Stomach smooth muscle (tissue), 2 donors: ENCODE measurements around the gene CARD9.

Experiments
- H3K27ac ChIP-seq: one replicate; pipeline ENCODE4 v1.7.0; 2013; ENCODE audit warnings: mild to moderate bottlenecking, low read length, inconsistent platforms
- H3K27me3 ChIP-seq, 2 donors: one replicate each; pipeline ENCODE4 v1.7.0; 2013; ENCODE audit warnings: low read length in 2 of 2; ENCODE audit not compliant: insufficient read depth in 2 of 2, control insufficient read depth in 1 of 2
- H3K36me3 ChIP-seq, 2 donors: one replicate each; pipeline ENCODE4 v1.7.0; 2013; ENCODE audit warnings: low read length in 2 of 2; ENCODE audit not compliant: control insufficient read depth in 2 of 2, insufficient read depth in 2 of 2
- H3K4me1 ChIP-seq: one replicate; pipeline ENCODE4 v1.7.0; 2013; ENCODE audit warnings: low read length; ENCODE audit not compliant: control insufficient read depth, insufficient read depth
- H3K4me3 ChIP-seq, 2 donors: one replicate each; pipeline ENCODE4 v1.7.0; 2013; ENCODE audit warnings: low read length in 2 of 2
- H3K9ac ChIP-seq, 2 donors: one replicate each; pipeline ENCODE4 v1.7.0; 2013; ENCODE audit warnings: low read length in 2 of 2, mild to moderate bottlenecking in 1 of 2
- H3K9me3 ChIP-seq, 2 donors: one replicate each; pipeline ENCODE4 v1.7.0; 2013; ENCODE audit warnings: low read length in 2 of 2; ENCODE audit not compliant: control insufficient read depth in 2 of 2
- donor health status: healthy.
- donor health status: Pancreatic carcinoma.

The CARD9 gene

DNA sequence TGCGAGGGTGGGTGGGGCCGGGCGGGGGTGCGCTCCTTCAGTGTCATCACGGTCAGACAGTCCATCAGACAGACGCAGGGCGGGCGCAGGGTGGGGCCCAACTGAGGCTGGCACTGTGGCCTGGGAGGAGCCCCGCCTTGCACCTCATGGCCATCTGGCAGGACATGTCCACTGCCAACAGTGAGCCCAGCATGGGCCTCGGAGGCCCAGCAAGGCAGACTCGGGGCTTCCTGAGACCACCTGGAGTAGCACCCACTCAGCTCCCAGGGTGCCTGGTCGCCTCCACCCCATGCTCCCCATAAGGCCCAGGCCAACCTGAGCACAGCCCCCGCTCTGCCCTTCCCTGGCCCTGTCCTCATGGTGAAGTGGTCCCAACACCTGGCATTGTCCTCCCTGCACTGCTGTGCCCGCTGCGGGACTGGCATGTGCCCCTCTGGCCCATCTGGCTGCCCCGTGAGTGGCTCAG is 54.7 kb downstream of the CARD9 start:
- Histone ChIP-seq H3K9me3 (peaks cover 0 to 9% of the 10 kb centered on the region in 2 donors), H3K4me1 (no peaks in the 10 kb centered on the region), H3K4me3 (no peak overlapping the region), H3K36me3 (no peaks in the 10 kb centered on the region), H3K27ac (no peak overlapping the region), H3K9ac (no peak overlapping the region), H3K27me3 (no peaks in the 10 kb centered on the region)

DNA sequence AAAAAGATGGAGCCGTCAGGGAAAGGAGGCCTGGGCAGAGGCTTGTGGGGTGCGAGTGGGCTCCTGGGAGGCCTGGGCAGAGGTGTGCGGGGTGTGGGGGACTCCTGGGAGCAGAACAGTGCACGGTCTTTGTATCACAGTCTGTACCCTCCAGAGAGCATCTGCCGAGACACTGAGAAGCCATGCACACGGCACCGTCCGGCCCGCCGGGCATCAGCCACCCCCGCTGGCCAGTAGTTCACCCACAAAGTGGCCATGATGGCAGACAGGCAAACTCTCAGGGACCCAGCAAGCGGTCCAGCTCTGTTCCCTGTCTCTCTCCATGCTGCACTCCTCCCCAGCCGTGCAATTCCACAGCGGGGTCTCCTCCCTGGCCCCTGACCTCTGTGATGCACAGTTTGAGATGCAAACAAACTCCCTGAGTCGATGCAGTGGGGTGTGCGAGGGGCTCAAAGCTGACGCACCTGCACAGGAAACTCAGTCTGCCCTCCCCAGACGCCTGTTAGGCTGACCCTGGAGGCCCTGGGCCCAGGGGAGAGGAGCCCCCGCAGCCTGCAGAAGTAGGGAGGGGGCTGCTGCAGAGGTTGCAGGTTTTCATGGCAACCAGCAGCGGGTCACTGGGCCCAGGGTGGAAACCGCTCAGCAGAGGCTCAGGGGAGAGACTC is 55.2 kb downstream of the CARD9 start:
- peaks cover 0 to 9% of the 10 kb centered on the region in 2 donors for H3K9me3 ChIP-seq
- no peaks in the 10 kb centered on the region for H3K27me3 ChIP-seq
- no peaks in the 10 kb centered on the region for H3K36me3 ChIP-seq
- no peak overlapping the region for H3K27ac ChIP-seq
- no peak overlapping the region for H3K4me3 ChIP-seq
- no peak overlapping the region for H3K9ac ChIP-seq
- H3K4me1 ChIP-seq = no peaks in the 10 kb centered on the region

DNA sequence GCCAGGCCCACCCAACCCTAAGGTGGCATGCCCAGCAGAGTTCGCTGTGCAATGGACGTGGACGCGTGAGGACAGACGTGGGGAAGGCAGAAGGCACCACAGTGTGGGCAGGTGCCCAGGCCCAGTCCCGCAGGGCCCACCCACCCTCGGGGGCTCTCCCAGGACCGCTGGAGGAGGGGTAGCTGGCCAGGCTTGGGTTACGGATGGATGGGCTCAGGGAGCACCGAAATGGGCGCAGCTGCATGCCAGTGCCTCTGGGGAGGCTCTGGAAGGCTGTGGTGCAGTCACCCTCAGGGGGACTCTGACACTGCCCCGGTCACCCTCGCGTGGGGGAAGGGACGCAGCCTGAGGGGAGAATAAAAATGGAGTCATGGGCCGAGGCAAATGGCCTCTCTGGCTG is 55.8 kb downstream of the CARD9 start:
- Histone ChIP-seq H3K9me3 (peaks cover 0 to 9% of the 10 kb centered on the region in 2 donors), H3K27ac (no peak overlapping the region), H3K4me3 (no peak overlapping the region), H3K4me1 (no peaks in the 10 kb centered on the region), H3K9ac (no peak overlapping the region), H3K36me3 (no peaks in the 10 kb centered on the region), H3K27me3 (no peaks in the 10 kb centered on the region)

DNA sequence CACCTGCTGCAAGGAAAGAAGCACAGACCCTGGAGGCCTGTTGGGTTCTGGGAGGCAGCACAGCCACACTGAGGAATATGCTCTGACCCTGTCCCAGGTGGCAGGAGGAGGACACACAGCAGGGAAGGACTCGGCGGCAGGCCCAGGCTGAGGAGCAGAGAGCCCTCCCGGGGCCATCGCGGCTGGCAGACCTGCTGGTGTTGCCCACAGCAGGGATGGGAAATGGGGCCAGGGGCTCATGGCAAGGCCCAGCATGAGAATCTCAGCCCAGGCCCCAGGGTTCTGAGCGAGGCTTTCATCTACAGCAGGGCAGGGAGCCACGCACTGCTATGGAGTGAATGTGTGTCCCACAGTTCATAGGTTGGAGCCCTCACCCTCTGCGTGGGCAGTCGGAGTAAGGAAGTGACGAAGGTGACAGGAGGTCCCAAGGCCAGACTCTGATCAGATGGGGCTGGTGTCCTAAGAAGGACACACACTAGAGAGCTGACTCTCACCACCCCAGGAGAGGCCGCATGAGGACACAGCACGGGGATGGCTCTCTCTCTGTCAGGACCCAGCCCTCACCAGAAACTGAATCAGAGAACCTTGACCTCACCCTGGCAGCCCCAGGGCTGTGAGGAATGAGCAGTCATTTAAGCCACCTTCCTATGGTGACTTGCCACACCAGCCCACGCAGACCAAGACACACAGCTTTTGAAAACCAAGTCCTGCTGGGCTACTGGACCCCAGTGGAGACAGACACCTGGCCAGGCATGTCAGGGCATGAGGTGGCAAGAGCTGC is 56.4 kb downstream of the CARD9 start:
- H3K27ac ChIP-seq = no peak overlapping the region
- no peaks in the 10 kb centered on the region for H3K4me1 ChIP-seq
- no peak overlapping the region for H3K9ac ChIP-seq
- no peaks in the 10 kb centered on the region for H3K36me3 ChIP-seq
- no peaks in the 10 kb centered on the region for H3K27me3 ChIP-seq
- peaks cover 0 to 9% of the 10 kb centered on the region in 2 donors for H3K9me3 ChIP-seq
- no peak overlapping the region for H3K4me3 ChIP-seq

DNA sequence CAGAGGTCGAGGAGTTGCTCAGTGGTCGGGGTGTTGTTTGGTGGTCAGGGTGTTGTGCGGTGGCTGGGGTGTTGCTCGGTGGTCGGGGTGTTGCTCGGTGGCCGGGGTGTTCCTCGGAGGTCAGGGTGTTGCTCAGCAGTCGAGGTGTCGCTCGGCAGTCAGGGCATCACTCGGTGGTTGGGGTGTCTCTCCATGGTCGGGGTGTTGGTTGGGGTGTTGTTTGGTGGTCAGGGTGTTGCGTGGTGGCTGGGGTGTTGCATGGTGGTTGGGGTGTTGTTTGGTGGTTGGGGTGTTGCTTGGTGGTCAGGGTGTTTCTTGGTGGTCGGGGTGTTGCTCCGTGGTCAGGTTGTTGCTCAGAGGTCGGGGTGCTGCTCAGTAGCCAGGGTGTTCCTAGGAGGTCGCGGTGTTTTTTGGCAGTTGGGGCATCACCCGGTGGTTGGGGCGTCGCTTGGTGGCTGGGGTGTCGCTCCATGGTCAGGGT is 57.2 kb downstream of the CARD9 start:
- Histone ChIP-seq H3K4me1 (no peaks in the 10 kb centered on the region), H3K4me3 (no peak overlapping the region), H3K9ac (no peak overlapping the region), H3K9me3 (peaks cover 0 to 9% of the 10 kb centered on the region in 2 donors), H3K27me3 (no peaks in the 10 kb centered on the region), H3K36me3 (no peaks in the 10 kb centered on the region), H3K27ac (no peak overlapping the region)

DNA sequence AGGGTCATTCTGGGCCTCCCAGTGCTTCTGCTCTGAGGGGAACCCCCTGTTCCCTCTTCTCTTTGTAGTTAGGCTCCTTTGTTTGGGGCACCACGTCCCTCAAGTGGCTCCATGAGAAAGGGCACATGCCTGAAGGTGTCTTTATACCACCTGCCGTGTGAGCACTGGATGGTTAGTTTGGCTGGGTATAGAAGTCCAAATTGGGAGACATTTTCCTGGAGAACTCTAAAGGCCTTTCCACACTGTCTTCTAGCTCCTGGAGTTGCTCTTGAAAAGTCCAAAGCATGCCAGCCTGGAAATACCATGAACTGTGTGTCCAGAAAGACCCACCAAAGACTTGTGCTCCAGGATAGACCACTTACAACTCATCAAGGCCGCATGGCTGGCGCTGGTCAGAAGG is 58.5 kb downstream of the CARD9 start:
- Histone ChIP-seq H3K9ac (no peak overlapping the region), H3K27ac (no peak overlapping the region), H3K27me3 (peaks cover 4 to 9% of the 10 kb centered on the region in 2 donors), H3K4me1 (no peaks in the 10 kb centered on the region), H3K4me3 (no peak overlapping the region), H3K36me3 (no peaks in the 10 kb centered on the region), H3K9me3 (peaks cover 0 to 9% of the 10 kb centered on the region in 2 donors)

DNA sequence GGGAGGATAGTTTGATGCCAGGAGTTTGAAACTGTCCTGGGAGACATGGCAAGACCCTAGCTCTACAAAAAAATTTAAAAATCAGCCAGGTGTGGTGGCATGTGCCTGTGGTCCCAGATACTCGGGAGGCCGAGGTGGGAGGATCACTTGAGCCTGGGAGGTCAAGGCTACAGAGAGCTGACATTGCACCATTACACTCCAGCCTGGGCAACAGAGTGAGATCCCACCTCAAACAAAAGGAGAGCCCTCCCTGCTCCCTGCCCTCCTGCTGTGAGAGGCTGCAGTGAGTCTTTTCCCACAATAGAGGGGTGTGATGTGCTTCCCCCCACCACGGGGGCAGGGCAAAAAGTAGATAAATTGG is 59.4 kb downstream of the CARD9 start:
- Histone ChIP-seq H3K4me1 (no peaks in the 10 kb centered on the region), H3K27me3 (peaks cover 7 to 9% of the 10 kb centered on the region in 2 donors), H3K9me3 (peaks cover 0 to 9% of the 10 kb centered on the region in 2 donors), H3K36me3 (no peaks in the 10 kb centered on the region), H3K27ac (no peak overlapping the region), H3K4me3 (no peak overlapping the region), H3K9ac (no peak overlapping the region)
